B cell (primary cell): Measurements from ENCODE around the gene FAM53A. TPM values are rescaled to one million over a fixed set of nuclear protein-coding genes. Genes with fewer than 3 reads are reported as not detected.

ENCODE experiments used
- ATAC-seq: fragments of 200-7000 bp; cut with Tn5 transposase; one replicate; pipeline ENCODE4 v1.10.0; 2021; ENCODE audit warnings: low read depth, mild to moderate bottlenecking, moderate number of reproducible peaks, moderate library complexity
- CTCF ChIA-PET: fragments of 350-600 bp; sonication (Branson Sonifier 250); formaldehyde crosslinking; loops from one replicate; lab custom pipeline; 2021; ENCODE audit warnings: antibody characterized with exemption, inconsistent platforms; lab: Charles Lee
- POLR2A ChIA-PET: fragments of 350-600 bp; sonication (Branson Sonifier 250); formaldehyde crosslinking; loops from one replicate; lab custom pipeline; 2021; ENCODE audit warnings: antibody characterized with exemption; lab: Charles Lee
- DNase-seq: peaks from one replicate; pipeline ENCODE4 v3.0.0; 2013
- H2AFZ ChIP-seq: 2 replicates; pipeline ENCODE4 v1.6.1; 2012; ENCODE audit warnings: mild to moderate bottlenecking, low read depth, low read length; ENCODE audit not compliant: insufficient read depth, poor library complexity, severe bottlenecking
- H3K27ac ChIP-seq, 2 donors: 1 replicate in 1 of 2; 2 replicates in 1 of 2; pipeline ENCODE4 v1.5.1; 2012 to 2013; ENCODE audit warnings: low read length in 2 of 2, mild to moderate bottlenecking in 2 of 2, moderate library complexity in 1 of 2
- H3K27me3 ChIP-seq, 4 experiments: fragments of 200-600 bp in 1 of 4; sonication (generic) in 1 of 4; replicated peaks in 1 of 4; 1 replicate in 2 of 4; 2 replicates in 2 of 4; pipeline versions ENCODE4 v1.6.1 to v1.7.0; 2013 to 2016; ENCODE audit warnings: low read length in 3 of 4, mild to moderate bottlenecking in 2 of 4, mixed read lengths in 1 of 4, moderate library complexity in 1 of 4; ENCODE audit not compliant: insufficient read depth in 4 of 4, control insufficient read depth in 3 of 4; ENCODE audit errors: control extremely low read depth in 1 of 4
- H3K36me3 ChIP-seq, 2 experiments: replicated peaks in 1 of 2; 1 replicate in 1 of 2; 2 replicates in 1 of 2; pipeline versions ENCODE4 v1.6.1 to v1.7.1; 2013; ENCODE audit warnings: low read length in 1 of 2; ENCODE audit not compliant: insufficient read depth in 2 of 2, control insufficient read depth in 1 of 2; ENCODE audit errors: control extremely low read depth in 1 of 2, extremely low read depth in 1 of 2
- H3K4me1 ChIP-seq, 2 donors: fragments of 200-600 bp in 1 of 2; sonication (generic) in 1 of 2; 1 replicate in 1 of 2; 2 replicates in 1 of 2; pipeline versions ENCODE4 v1.5.1 to v1.6.1; 2013 to 2017; ENCODE audit warnings: low read length in 2 of 2; ENCODE audit not compliant: control insufficient read depth in 2 of 2, insufficient read depth in 2 of 2
- H3K4me2 ChIP-seq: replicated peaks from 2 replicates; pipeline ENCODE3; 2012; ENCODE audit warnings: mild to moderate bottlenecking, low read depth, low read length; ENCODE audit not compliant: poor library complexity, severe bottlenecking
- H3K4me3 ChIP-seq, 5 experiments: fragments of 200-600 bp in 1 of 5; sonication (generic) in 1 of 5; 1 replicate in 3 of 5; 2 replicates in 2 of 5; pipeline versions ENCODE4 v1.5.1 to v1.7.0; 2011 to 2016; ENCODE audit warnings: low read length in 4 of 5, mild to moderate bottlenecking in 4 of 5, low read depth in 2 of 5, control low read depth in 1 of 5, moderate library complexity in 1 of 5; ENCODE audit not compliant: insufficient read depth in 1 of 5; ENCODE audit errors: control extremely low read depth in 1 of 5, extremely low read depth in 1 of 5
- H3K79me2 ChIP-seq: fragments of 200-600 bp; sonication (generic); one replicate; pipeline ENCODE4 v1.6.0; 2016; ENCODE audit warnings: low read length; ENCODE audit not compliant: control insufficient read depth, insufficient read depth
- H3K9ac ChIP-seq: fragments of 200-600 bp; sonication (generic); 2 replicates; pipeline ENCODE4 v1.6.1; 2017; ENCODE audit warnings: mild to moderate bottlenecking, low read length, moderate library complexity
- H3K9me3 ChIP-seq, 3 donors: one replicate each; pipeline versions ENCODE4 v1.6.1 to v1.7.1; 2013; ENCODE audit warnings: low read length in 2 of 3; ENCODE audit not compliant: control insufficient read depth in 2 of 3, insufficient read depth in 1 of 3; ENCODE audit errors: control extremely low read depth in 1 of 3
- H4K20me1 ChIP-seq: 2 replicates; pipeline ENCODE4 v1.6.0; 2012; ENCODE audit warnings: mild to moderate bottlenecking, low read length; ENCODE audit not compliant: insufficient read depth, control insufficient read depth, poor library complexity, severe bottlenecking
- H3K27ac Mint-ChIP-seq: one replicate; pipeline ENCODE4 v1.8.0; 2021; ENCODE audit warnings: mixed read lengths
- H3K27me3 Mint-ChIP-seq: one replicate; pipeline ENCODE4 v1.8.0; 2021; ENCODE audit warnings: mixed read lengths
- H3K4me1 Mint-ChIP-seq: one replicate; pipeline ENCODE4 v1.8.0; 2021; ENCODE audit warnings: mixed read lengths
- H3K4me3 Mint-ChIP-seq: one replicate; pipeline ENCODE4 v1.8.0; 2021; ENCODE audit warnings: mixed read lengths
- H3K9me3 Mint-ChIP-seq: one replicate; pipeline ENCODE4 v1.8.0; 2022; ENCODE audit warnings: mixed read lengths; ENCODE audit not compliant: insufficient read depth
- EZH2 ChIP-seq: IDR thresholded peaks from 2 replicates; pipeline ENCODE4 v1.6.1; 2012; ENCODE audit warnings: borderline replicate concordance, low read depth, mild to moderate bottlenecking, moderate library complexity, low read length; ENCODE audit not compliant: insufficient read depth, poor library complexity, severe bottlenecking
- WGBS: methylation state at CpG from one replicate; pipeline ENCODE4 v1.1.5; 2013; ENCODE audit warnings: missing lambda C conversion rate; ENCODE audit not compliant: insufficient coverage; 5-methylcytosine and 5-hydroxymethylcytosine counted together
- intact Hi-C: fragments of 100-400 bp; cut with micrococcal nuclease; formaldehyde crosslinking; loops from one replicate; pipeline ENCODE4 v1.10.0; 2022
- polyA plus RNA-seq: library from polyadenylated mRNA; depleted of rRNA; stranded (reverse); fragments of >200 nt; gene quantifications from 2 replicates; pipeline ENCODE4 v1.2.3, GENCODE V29; 2012
- total RNA-seq, 2 donors: library from RNA; stranded (reverse); fragments of 120-200 nt in 1 of 2; gene quantifications; 1 replicate in 1 of 2; 2 replicates in 1 of 2; pipeline versions ENCODE4 v1.2.3 to v1.2.4, GENCODE V29; 2013 to 2022
- TF ChIP-seq, protein P1 (sequence below): fragments of 200-600 bp; IDR thresholded peaks from one replicate; pipeline ENCODE4 v1.8.0; 2022; ENCODE audit warnings: antibody characterized with exemption, mild to moderate bottlenecking

FAM53A gene
- total and polyA plus RNA-seq, 2 donors (not counting 1 experiment from before 2014, with no cell fraction given): 2.2 to 4.2 TPM

DNA sequence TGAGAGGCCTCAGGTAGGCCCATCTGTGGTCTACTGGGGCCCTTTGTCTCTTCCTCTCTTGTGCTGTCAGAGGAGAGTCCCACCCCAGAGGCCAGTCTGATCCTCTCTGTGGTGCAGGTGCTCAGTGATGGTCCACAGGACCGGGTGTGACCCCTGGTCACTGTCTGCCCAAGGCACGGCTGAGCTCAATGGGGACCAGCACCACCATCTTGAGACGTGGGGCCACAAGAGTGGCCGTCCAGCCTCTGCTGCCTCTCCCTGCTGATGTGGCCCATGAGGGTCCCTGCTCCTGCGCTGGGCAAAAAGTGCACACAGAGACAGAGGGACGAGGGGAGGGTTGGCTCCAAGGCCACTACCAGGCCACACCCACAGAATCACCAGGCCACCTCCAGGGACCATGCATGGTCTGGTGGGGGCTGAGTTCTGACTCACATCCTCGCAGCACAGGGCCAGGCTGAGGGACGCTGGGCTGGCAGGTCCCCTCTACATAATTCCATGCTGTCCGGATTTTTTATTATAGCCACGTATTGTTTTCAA lies 88.3 kb downstream of the FAM53A start:
- H3K4me3 ChIP-seq: no peak overlapping the region
- H3K4me1 Mint-ChIP-seq: no peaks in the 10 kb centered on the region
- no peak overlapping the region for H3K9ac ChIP-seq
- no peaks in the 10 kb centered on the region for H3K36me3 ChIP-seq
- no peak overlapping the region for H3K4me2 ChIP-seq
- H3K27ac Mint-ChIP-seq: no peak overlapping the region
- H3K27me3 ChIP-seq: peaks cover 0 to 2% (median 0%) of the 10 kb centered on the region in 4 experiments
- no peaks in the 10 kb centered on the region for H3K4me1 ChIP-seq
- CTCF ChIA-PET: no interaction called here
- intact Hi-C loops: no loop called here
- no peak for DNase-seq
- H3K9me3 ChIP-seq: peaks cover 0 to 33% (median 8%) of the 10 kb centered on the region in 3 donors
- no peaks in the 10 kb centered on the region for H3K79me2 ChIP-seq
- H2AFZ ChIP-seq: no peak overlapping the region
- WGBS: 96% methylated on average over 8 of the region's 10 CpGs
- H3K27me3 Mint-ChIP-seq: peaks cover 3% of the 10 kb centered on the region
- POLR2A ChIA-PET: no interaction called here
- H3K4me3 Mint-ChIP-seq: no peak overlapping the region
- no peak for ATAC-seq
- peaks cover 4% of the 10 kb centered on the region for H3K9me3 Mint-ChIP-seq
- no peaks in the 10 kb centered on the region for H4K20me1 ChIP-seq
- H3K27ac ChIP-seq: no peak overlapping the region
- TF ChIP-seq EZH2: no peak
- TF ChIP-seq, protein P1, sequence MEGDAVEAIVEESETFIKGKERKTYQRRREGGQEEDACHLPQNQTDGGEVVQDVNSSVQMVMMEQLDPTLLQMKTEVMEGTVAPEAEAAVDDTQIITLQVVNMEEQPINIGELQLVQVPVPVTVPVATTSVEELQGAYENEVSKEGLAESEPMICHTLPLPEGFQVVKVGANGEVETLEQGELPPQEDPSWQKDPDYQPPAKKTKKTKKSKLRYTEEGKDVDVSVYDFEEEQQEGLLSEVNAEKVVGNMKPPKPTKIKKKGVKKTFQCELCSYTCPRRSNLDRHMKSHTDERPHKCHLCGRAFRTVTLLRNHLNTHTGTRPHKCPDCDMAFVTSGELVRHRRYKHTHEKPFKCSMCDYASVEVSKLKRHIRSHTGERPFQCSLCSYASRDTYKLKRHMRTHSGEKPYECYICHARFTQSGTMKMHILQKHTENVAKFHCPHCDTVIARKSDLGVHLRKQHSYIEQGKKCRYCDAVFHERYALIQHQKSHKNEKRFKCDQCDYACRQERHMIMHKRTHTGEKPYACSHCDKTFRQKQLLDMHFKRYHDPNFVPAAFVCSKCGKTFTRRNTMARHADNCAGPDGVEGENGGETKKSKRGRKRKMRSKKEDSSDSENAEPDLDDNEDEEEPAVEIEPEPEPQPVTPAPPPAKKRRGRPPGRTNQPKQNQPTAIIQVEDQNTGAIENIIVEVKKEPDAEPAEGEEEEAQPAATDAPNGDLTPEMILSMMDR: no peak

DNA sequence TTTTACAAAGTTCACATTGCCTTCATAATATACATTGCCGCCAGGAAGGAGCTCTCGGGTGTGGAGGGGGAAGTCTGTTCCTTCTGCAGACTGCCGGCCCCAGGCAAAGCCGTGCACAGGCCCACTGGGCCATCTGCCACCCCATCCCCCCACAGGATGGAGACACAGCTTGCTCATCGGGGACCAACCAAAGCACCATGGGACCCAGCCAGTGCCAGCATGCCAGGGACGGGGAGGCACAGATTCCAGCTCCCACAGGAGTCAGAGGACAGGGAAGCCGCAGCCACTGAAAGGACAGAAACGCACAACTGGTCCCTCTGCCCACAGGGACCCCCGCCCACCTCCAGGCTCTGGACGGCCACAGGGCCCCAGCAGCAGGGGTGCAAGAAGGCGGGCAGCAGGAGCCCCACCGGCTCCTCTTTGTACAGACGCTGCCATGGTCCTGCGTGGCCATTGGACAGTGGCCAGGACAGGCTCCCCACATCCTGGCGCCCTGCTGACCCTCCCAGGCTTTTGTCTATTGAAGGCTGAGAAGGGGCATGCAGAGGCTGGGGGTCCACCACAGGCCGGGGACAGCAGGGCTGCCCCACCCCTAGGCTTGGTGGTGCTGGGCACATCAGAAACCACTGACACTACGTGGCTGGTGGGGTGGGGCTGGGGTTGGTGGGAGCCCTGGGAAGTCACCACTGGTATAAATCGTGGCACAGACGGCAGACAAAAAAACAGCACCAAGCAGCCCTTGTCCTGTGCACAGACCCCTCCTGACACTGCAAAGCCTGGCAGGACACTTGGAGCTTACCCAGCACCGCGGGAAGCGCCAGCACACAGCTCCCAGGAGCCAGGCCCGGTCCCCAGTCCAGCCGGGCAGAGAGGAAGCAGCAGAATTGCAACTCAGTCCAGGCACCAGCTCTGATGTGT lies 89.0 kb downstream of the FAM53A start:
- Mint-ChIP-seq H3K4me1 (no peaks in the 10 kb centered on the region), H3K9me3 (peaks cover 4% of the 10 kb centered on the region), H3K27me3 (peaks cover 6% of the 10 kb centered on the region), H3K27ac (no peak overlapping the region), H3K4me3 (no peak overlapping the region)
- no peaks in the 10 kb centered on the region for H3K4me1 ChIP-seq
- no peaks in the 10 kb centered on the region for H3K36me3 ChIP-seq
- H3K9me3 ChIP-seq: peaks cover 2 to 37% (median 12%) of the 10 kb centered on the region in 3 donors
- TF ChIP-seq, protein P1: no peak
- TF ChIP-seq EZH2: no peak
- H3K79me2 ChIP-seq: no peaks in the 10 kb centered on the region
- ATAC-seq: no peak
- no peak overlapping the region for H3K9ac ChIP-seq
- no peak overlapping the region for H3K4me3 ChIP-seq
- H3K4me2 ChIP-seq: no peak overlapping the region
- H3K27me3 ChIP-seq: peaks cover 0 to 2% (median 0%) of the 10 kb centered on the region in 4 experiments
- POLR2A ChIA-PET: no interaction called here
- CTCF ChIA-PET: no interaction called here
- H3K27ac ChIP-seq: no peak overlapping the region
- no peak for DNase-seq
- 73% methylated on average over 24 of the region's 24 CpGs for WGBS
- H4K20me1 ChIP-seq: no peaks in the 10 kb centered on the region
- H2AFZ ChIP-seq: no peak overlapping the region
- intact Hi-C loops: no loop called here
